Transverse colon (tissue), 4 donors: ENCODE measurements around the gene GPR158.

Experiments used
- CTCF ChIP-seq, 5 experiments: fragments of 200-600 bp in 3 of 5; fragments of 450-650 bp in 2 of 5; sonication (generic) in 3 of 5; IDR thresholded peaks; 1 replicate in 2 of 5; 2 replicates in 3 of 5; pipeline ENCODE4 v1.5.1; 2016 to 2017; ENCODE audit warnings: antibody characterized with exemption in 5 of 5, inconsistent platforms in 3 of 5, mild to moderate bottlenecking in 2 of 5, moderate library complexity in 1 of 5
- POLR2A ChIP-seq: fragments of 450-650 bp; IDR thresholded peaks from one replicate; pipeline ENCODE4 v1.6.1; 2016; ENCODE audit warnings: antibody characterized with exemption, mild to moderate bottlenecking, moderate library complexity
- POLR2AphosphoS5 ChIP-seq, 3 donors: sonication (generic); formaldehyde crosslinking; IDR thresholded peaks; one replicate each; pipeline ENCODE4 v1.6.1; 2016; ENCODE audit warnings: antibody characterized with exemption in 3 of 3

GRCh38 chr10:25338271-25338670, 163.5 kb downstream of the GPR158 start:
- TF ChIP-seq POLR2AphosphoS5 (IDR thresholded peaks at IDR 0.05) (no peak), CTCF (IDR thresholded peaks at IDR 0.05) (no peak), POLR2A (no peak)
